Mucosa of descending colon (tissue), 3 donors: ENCODE results near the gene ERP27. TPM values are rescaled to one million over a fixed set of nuclear protein-coding genes. Genes with fewer than 3 reads are reported as not detected.

Experiments
- ATAC-seq: fragments of 200-7000 bp; cut with Tn5 transposase; one replicate; pipeline ENCODE4 v1.9.1; 2020; ENCODE audit warnings: mild to moderate bottlenecking, moderate library complexity
- DNase-seq, 3 donors: peaks; one replicate each; pipeline ENCODE4 v3.0.0-alpha.2; 2020
- H3K36me3 ChIP-seq: fragments of 200-600 bp; one replicate; pipeline ENCODE4 v1.8.0; 2021; ENCODE audit warnings: low read depth, mild to moderate bottlenecking
- H3K4me1 ChIP-seq: fragments of 200-600 bp; one replicate; pipeline ENCODE4 v1.8.0; 2021; ENCODE audit warnings: low read depth, mild to moderate bottlenecking
- H3K4me3 ChIP-seq: fragments of 200-600 bp; one replicate; pipeline ENCODE4 v1.8.0; 2021; ENCODE audit warnings: mild to moderate bottlenecking
- H3K9me3 ChIP-seq: fragments of 200-600 bp; one replicate; pipeline ENCODE4 v1.8.0; 2021; ENCODE audit warnings: mild to moderate bottlenecking
- CTCF ChIP-seq: fragments of 200-600 bp; IDR thresholded peaks from one replicate; pipeline ENCODE4 v1.8.0; 2022; ENCODE audit warnings: antibody characterized with exemption, mild to moderate bottlenecking
- intact Hi-C, 2 donors: fragments of 100-400 bp; cut with DNase I in 1 of 2; cut with micrococcal nuclease in 1 of 2; formaldehyde crosslinking; loops; one replicate each; pipeline versions ENCODE4 v1.11.0 to v1.11.1; 2022; cut with DNase I, micrococcal nuclease
- total RNA-seq, 3 donors: library from RNA; stranded (reverse); fragmentation: NEBNext Ultra II Directional in 2 of 3; extraction: Animal tissue kit (Norgen Biotek cat#: 25700) in 2 of 3; gene quantifications; one replicate each; pipeline versions ENCODE4 v1.2.1 to v1.2.4, GENCODE V29; 2021 to 2023
- donor health status: DM: no; HTN: no; CAD: no; lungs with moderate emphysema.
- donor health status: DM: no; HTN: no; CAD: no.
- donor health status: DM: no; HTN: yes; CAD: no.

The ERP27 gene
- total RNA-seq, 3 donors from 2014 or later = 1.4 to 5.6 (median 4.1) TPM

DNA sequence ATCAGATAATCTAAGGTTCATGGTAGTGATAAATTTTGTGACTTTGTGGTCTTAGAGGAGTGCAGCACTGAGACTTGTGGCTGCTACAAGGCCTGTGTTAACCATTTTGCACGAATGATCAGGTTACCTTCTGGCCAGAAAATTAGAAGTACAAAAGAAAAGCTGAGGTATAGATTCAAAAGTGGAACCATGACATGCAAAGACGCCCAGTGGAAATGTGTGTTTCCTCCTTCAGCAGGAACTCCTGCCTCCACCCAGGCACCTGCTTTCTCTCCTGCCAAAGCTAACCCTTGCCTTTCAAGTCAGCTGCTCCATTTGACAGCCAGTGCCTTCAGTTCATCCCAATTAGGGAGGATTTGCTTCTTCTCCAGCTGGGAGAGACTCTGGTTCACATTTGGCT is 44.7 kb upstream of the ERP27 start:
- TF ChIP-seq CTCF = no peak
- Histone ChIP-seq H3K4me1 (no peaks in the 10 kb centered on the region), H3K36me3 (no peaks in the 10 kb centered on the region), H3K9me3 (no peaks in the 10 kb centered on the region), H3K4me3 (no peak overlapping the region)
- intact Hi-C loops = no loop called here
- no peak for DNase-seq
- ATAC-seq = no peak

DNA sequence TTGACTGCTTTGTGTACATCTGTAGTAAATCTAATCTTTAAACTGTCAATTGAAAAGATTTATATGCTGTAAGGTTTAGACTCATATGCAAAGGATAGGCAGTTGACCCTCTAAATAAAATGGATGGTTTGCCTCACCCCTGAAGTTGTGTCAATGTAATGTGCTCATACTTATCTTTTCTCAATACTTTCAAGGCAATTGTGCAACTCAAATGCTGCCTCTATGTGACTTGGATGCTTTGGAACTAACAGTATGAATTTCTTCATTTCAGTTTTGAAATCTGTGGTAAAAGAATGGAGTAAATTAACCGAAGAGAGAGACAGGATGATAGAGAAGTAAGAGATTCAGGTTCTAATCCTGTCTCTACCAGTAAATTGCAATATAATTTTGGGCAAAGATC is 44.2 kb upstream of the ERP27 start:
- ATAC-seq (no peak), DNase-seq (no peak)
- H3K36me3 ChIP-seq = no peaks in the 10 kb centered on the region
- H3K4me3 ChIP-seq = no peak overlapping the region
- no peaks in the 10 kb centered on the region for H3K9me3 ChIP-seq
- no peaks in the 10 kb centered on the region for H3K4me1 ChIP-seq
- intact Hi-C loops = no loop called here
- no peak for TF ChIP-seq CTCF

GRCh38 chr12:14981049-14981448 is 42.7 kb upstream of the ERP27 start:
- DNase-seq (no peak), ATAC-seq (peak; percentile 59)
- intact Hi-C loops = no loop called here
- Histone ChIP-seq H3K9me3 (no peaks in the 10 kb centered on the region), H3K36me3 (no peaks in the 10 kb centered on the region), H3K4me1 (no peaks in the 10 kb centered on the region), H3K4me3 (no peak overlapping the region)
- no peak for TF ChIP-seq CTCF

- no peak overlapping the region for H3K4me3 ChIP-seq
- H3K36me3 ChIP-seq = no peaks in the 10 kb centered on the region
- H3K9me3 ChIP-seq = no peaks in the 10 kb centered on the region
- intact Hi-C loops = no loop called here
- no peak for TF ChIP-seq CTCF
- ATAC-seq (no peak), DNase-seq (no peak)
- no peaks in the 10 kb centered on the region for H3K4me1 ChIP-seq
These were observed 41.1 kb upstream of the ERP27 start for GRCh38 chr12:14979468-14979867.

GRCh38 chr12:14976658-14977057 is 38.3 kb upstream of the ERP27 start:
- intact Hi-C loops = no loop called here
- H3K9me3 ChIP-seq = no peaks in the 10 kb centered on the region
- ATAC-seq (no peak), DNase-seq (no peak)
- H3K4me1 ChIP-seq = no peaks in the 10 kb centered on the region
- no peaks in the 10 kb centered on the region for H3K36me3 ChIP-seq
- no peak overlapping the region for H3K4me3 ChIP-seq
- no peak for TF ChIP-seq CTCF

GRCh38 chr12:14975457-14975856 is 37.1 kb upstream of the ERP27 start:
- peak; percentile 24 for ATAC-seq
- no peak for TF ChIP-seq CTCF
- no peaks in the 10 kb centered on the region for H3K36me3 ChIP-seq
- no peak for DNase-seq
- H3K4me1 ChIP-seq = no peaks in the 10 kb centered on the region
- H3K4me3 ChIP-seq = no peak overlapping the region
- H3K9me3 ChIP-seq = no peaks in the 10 kb centered on the region
- intact Hi-C loops = no loop called here
